PC-9 (cell line): ENCODE measurements around the gene TMEM260.

Experiments
- CTCF ChIP-seq: fragments of 200-600 bp; sonication (generic); conservative IDR thresholded peaks from 2 replicates; pipeline ENCODE4 v1.6.1; 2017; ENCODE audit warnings: mixed run types, antibody characterized with exemption, mild to moderate bottlenecking, moderate library complexity
- EZH2 ChIP-seq: fragments of 200-600 bp; sonication (generic); IDR thresholded peaks from 2 replicates; pipeline ENCODE4 v1.8.0; 2017; ENCODE audit warnings: antibody characterized with exemption, low read depth

GRCh38 chr14:56581041-56581727, 1.6 kb downstream of the TMEM260 start:
- TF ChIP-seq CTCF (no peak), EZH2 (no peak)
